Measurements from ENCODE around the gene MYL9. TPM values are rescaled to one million over a fixed set of nuclear protein-coding genes. Genes with fewer than 3 reads are reported as not detected.

Gene MYL9
- total RNA-seq, 4 donors from 2014 or later = 34.2 to 99.0 (median 58.2) TPM

DNA sequence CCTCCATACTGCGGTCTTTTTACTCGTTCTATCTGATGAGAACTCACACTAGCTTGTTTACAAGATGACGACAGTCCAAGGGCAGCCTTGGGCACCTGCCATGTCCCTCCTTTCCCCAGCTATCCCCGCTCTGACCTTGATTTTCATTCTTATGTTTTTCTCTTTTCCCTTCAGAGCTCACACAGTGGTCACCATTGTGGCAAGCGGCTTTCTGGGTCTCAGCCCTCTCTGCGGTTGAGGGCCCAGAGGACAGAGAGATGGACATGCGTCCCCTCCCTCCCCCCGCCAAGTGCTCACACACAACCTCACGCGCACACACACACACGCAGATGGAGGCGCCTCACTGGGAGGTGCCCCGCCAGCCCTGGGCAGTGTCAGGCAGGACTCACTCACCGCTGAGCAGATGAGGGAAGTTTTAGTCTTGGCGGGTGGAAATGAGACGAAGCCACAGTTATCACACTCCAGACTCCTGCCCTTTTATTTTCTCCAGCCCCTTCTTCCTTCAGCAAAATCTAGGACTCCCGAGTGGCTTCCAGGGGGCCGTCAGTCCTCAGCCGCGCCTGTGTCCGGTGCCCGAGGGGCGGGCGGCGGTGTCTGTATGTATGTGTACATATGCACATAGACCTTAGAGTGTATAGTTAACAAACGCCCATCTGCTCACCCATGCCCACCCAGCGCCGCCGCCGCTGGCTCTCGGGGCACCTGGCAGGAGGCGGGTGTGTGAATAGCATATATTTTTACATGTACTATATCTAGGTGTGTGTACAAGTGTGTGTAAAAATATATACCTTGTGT, 13.8 kb upstream of the MYL9 start:
- peak overlapping the region in 1 of 4 donors; percentile 45 for H3K27ac ChIP-seq

DNA sequence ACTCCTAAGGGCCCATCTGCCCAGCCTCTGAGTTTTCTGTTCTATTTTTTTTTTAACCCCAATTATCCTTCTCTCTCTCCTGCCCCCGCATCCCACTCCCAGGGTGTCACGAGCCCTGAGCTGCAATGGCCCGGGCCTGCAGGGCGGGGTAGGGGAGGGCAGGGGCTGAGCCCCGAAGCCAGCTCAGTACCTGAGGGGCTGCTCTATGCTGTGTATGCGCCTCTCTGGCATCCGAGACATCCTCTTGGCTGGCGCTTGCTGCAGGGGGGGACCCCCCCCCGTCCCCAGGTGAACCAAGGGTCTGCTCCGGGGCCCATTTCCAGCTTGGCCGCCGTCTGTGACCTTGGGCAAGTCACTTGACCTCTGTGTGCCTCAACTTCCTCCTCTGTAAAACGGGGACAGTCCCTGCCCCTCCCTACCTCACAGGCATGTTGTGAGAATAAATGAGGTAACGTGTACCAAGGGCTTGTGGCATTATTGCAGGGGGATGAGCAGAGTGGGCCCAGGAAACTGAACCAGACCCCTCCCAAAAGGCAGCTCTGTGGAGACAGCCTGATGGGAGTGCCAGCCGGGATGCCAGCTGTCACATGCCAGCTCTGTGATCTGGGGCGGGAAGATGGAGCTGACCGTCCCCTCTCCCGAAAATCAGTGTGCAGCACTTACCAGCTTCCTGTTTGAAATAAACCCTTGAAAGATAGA, 13.0 kb upstream of the MYL9 start:
- H3K36me3 ChIP-seq = peaks cover 0 to 54% (median 2%) of the 10 kb centered on the region in 3 donors
- no peaks in the 10 kb centered on the region for H3K27me3 ChIP-seq
- no peak overlapping the region for H3K4me3 ChIP-seq
- no peaks in the 10 kb centered on the region for H3K4me1 ChIP-seq
- peak overlapping the region in 1 of 4 donors; percentile 45 for H3K27ac ChIP-seq
- no peaks in the 10 kb centered on the region for H3K9me3 ChIP-seq
- TF ChIP-seq, protein P1, sequence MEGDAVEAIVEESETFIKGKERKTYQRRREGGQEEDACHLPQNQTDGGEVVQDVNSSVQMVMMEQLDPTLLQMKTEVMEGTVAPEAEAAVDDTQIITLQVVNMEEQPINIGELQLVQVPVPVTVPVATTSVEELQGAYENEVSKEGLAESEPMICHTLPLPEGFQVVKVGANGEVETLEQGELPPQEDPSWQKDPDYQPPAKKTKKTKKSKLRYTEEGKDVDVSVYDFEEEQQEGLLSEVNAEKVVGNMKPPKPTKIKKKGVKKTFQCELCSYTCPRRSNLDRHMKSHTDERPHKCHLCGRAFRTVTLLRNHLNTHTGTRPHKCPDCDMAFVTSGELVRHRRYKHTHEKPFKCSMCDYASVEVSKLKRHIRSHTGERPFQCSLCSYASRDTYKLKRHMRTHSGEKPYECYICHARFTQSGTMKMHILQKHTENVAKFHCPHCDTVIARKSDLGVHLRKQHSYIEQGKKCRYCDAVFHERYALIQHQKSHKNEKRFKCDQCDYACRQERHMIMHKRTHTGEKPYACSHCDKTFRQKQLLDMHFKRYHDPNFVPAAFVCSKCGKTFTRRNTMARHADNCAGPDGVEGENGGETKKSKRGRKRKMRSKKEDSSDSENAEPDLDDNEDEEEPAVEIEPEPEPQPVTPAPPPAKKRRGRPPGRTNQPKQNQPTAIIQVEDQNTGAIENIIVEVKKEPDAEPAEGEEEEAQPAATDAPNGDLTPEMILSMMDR (IDR thresholded peaks at IDR 0.05) = no peak
- TF ChIP-seq POLR2A (IDR thresholded peaks at IDR 0.05) = no peak
- no peak for DNase-seq

More for the DNA sequence above, 13.8 kb upstream of the MYL9 start:
- Histone ChIP-seq H3K4me3 (no peak overlapping the region), H3K27me3 (no peaks in the 10 kb centered on the region), H3K36me3 (peaks cover 0 to 56% (median 2%) of the 10 kb centered on the region in 3 donors), H3K4me1 (peaks cover 0 to 3% (median 0%) of the 10 kb centered on the region in 4 donors), H3K9me3 (no peaks in the 10 kb centered on the region)
- peak in 1 of 3 donors; percentile 43 for DNase-seq
- TF ChIP-seq POLR2A (IDR thresholded peaks at IDR 0.05) = no peak
- TF ChIP-seq, protein P1 (IDR thresholded peaks at IDR 0.05) = no peak

DNA sequence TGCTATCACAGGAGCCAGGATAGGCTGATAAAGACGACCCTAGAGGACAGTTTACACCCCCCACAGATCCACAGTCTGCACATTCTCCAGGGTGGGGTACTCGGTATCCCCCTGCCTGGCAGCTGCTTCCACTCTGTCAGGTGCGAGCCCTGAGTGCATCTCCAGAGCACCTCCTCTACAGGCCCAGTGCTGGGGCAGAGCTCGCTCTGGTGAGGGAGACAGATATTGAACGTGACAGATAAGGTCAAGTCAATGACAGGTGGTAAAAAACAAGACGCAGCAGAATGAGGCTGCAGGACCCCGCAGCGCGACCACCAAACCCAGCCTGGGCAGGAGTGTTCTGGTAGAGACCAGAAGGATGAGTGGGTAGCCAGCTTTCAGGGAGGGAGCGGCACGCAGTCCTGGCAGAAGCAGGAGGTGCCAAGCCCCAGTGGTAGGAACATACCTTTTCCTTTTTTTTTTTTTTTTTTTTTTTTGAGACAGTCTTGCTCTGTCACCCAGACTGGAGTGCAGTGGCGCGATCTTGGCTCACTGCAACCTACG, 12.4 kb upstream of the MYL9 start:
- peak in 1 of 3 donors; percentile 38 for DNase-seq
- Histone ChIP-seq H3K4me3 (no peak overlapping the region), H3K27ac (no peak overlapping the region), H3K4me1 (no peaks in the 10 kb centered on the region), H3K9me3 (no peaks in the 10 kb centered on the region), H3K36me3 (peaks cover 0 to 48% (median 2%) of the 10 kb centered on the region in 3 donors), H3K27me3 (no peaks in the 10 kb centered on the region)
- TF ChIP-seq, protein P1 (IDR thresholded peaks at IDR 0.05) = no peak
- no peak for TF ChIP-seq POLR2A (IDR thresholded peaks at IDR 0.05)

DNA sequence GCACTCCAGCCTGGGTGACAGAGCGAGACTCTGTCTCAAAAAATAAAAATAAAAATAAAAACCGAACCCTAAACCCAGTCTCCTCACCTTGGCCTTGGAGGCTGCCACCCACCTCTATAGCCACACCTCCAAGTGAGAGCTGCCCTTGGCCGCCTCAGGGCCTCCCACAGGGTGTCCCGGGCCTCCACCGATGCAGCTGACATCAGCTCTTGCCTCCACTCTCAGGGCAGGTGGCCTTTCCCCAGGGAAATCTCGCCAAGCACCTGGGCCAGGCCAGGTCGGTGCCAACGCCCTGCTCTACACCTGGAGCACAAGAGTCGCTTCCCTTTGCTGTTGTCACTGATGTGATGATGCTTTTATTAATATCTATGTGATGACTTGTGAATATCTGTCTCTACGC, 8.9 kb upstream of the MYL9 start:
- peak in 1 of 3 donors; percentile 37 for DNase-seq
- Histone ChIP-seq H3K36me3 (peaks cover 0 to 13% (median 0%) of the 10 kb centered on the region in 3 donors), H3K4me1 (no peaks in the 10 kb centered on the region), H3K27me3 (no peaks in the 10 kb centered on the region), H3K4me3 (no peak overlapping the region), H3K27ac (no peak overlapping the region), H3K9me3 (no peaks in the 10 kb centered on the region)
- TF ChIP-seq, protein P1 (IDR thresholded peaks at IDR 0.05) = no peak
- TF ChIP-seq POLR2A (IDR thresholded peaks at IDR 0.05) = no peak

DNA sequence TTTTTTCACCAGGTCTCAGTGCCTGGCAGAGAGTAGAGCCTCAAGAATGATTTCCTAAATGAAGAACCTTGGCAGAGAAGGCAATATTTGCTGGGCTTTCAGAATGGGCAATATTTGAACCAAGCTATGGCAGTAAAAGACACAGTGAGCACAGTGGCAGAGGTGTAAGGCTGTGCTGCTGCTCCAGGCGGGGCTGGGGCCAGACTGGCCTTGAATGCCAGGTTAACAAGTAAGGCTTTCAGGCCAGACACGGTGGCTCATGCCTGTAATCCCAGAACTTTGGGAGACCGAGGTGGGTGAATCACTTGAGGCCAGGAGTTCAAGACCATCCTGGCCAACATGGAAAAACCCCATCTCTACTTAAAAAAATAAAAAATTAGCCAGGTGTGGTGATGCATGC, 8.5 kb upstream of the MYL9 start:
- no peaks in the 10 kb centered on the region for H3K27me3 ChIP-seq
- DNase-seq = peak in 1 of 3 donors; percentile 16
- H3K36me3 ChIP-seq = peaks cover 0 to 9% (median 0%) of the 10 kb centered on the region in 3 donors
- no peak overlapping the region for H3K27ac ChIP-seq
- no peaks in the 10 kb centered on the region for H3K9me3 ChIP-seq
- H3K4me3 ChIP-seq = no peak overlapping the region
- no peak for TF ChIP-seq POLR2A (IDR thresholded peaks at IDR 0.05)
- TF ChIP-seq, protein P1 (IDR thresholded peaks at IDR 0.05) = no peak
- H3K4me1 ChIP-seq = no peaks in the 10 kb centered on the region

Measured in Peyer's patch (tissue), 4 donors.